ENCODE results near the gene ACAP3. TPM values are rescaled to one million over a fixed set of nuclear protein-coding genes. Genes with fewer than 3 reads are reported as not detected.

ACAP3 gene
- total RNA-seq, 1 experiment from 2014 or later: 67.6 TPM

DNA sequence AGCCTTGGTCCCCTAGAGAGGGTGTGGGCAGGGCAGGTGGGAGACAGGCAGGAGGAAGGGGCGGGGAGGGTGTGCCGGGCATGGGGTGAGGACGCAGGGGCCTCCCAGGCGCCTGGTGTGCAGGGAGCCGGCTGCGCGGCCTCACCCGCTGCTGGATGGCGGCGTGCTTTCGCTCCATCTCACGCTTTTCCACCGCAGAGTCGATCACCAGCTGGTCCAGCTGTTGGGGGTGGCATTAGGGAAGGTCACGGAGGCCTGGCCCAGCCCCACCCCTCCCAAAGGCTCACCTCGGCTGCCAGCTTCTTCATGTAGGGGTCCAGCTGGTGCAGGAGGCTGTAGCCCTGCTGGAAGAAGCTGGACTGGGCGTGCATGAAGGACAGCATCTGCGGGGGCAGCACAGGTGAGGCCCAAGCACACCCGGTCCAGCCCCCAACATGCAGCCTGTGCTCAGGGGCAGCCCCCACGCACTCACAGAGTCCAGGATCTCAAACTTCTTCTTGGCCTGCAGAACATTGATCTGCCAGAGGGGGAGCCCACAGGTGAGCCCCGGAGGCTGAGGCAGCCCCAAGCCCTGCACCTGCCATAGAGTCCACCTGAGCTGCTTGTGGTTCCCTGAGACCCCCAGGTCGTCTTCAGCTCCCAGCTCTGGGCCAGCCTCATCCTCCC, 7.9 kb downstream of the ACAP3 start:
- CTCF ChIA-PET: no interaction called here
- DNase-seq (ENCODE audit: low spot score): no peak

GRCh38 chr1:1298861-1299685, 8.7 kb downstream of the ACAP3 start:
- Histone ChIP-seq H3K4me3 (ENCODE audit: low read depth, low read length, poor library complexity, severe bottlenecking) (no peak overlapping the region), H3K4me1 (ENCODE audit: insufficient read depth, low read length, poor library complexity, severe bottlenecking) (peaks cover 3% of the 10 kb centered on the region), H3K9me3 (ENCODE audit: low read depth, low read length, poor library complexity, severe bottlenecking) (no peaks in the 10 kb centered on the region), H3K27me3 (replicated peaks; ENCODE audit: insufficient read depth, low read depth, low read length, poor library complexity) (no peaks in the 10 kb centered on the region), H3K36me3 (ENCODE audit: insufficient read depth, low read length, poor library complexity, severe bottlenecking) (peaks cover 2% of the 10 kb centered on the region), H3K27ac (ENCODE audit: low read depth, low read length, poor library complexity, severe bottlenecking) (no peak overlapping the region)
- intact Hi-C loops (cut with micrococcal nuclease; ENCODE audit: unreplicated experiment): no loop called here
- ChIA-PET POLR2A (ENCODE audit: low non-redundant PET) (no interaction called here), CTCF (no interaction called here)
- TF ChIP-seq CTCF (conservative IDR thresholded peaks at IDR 0.05; ENCODE audit: low read depth, low read length) (no peak), EZH2 (IDR thresholded peaks at IDR 0.05; ENCODE audit: borderline replicate concordance, low read depth, low read length, poor library complexity, severe bottlenecking) (no peak)
- no peak for DNase-seq (ENCODE audit: low spot score)
- no TSS peak for BruUV-seq (replicated peaks)

More for the DNA sequence above, 7.9 kb downstream of the ACAP3 start:
- POLR2A ChIA-PET (ENCODE audit: low non-redundant PET): no interaction called here
- no peak overlapping the region for H3K27ac ChIP-seq (ENCODE audit: low read depth, low read length, poor library complexity, severe bottlenecking)
- TF ChIP-seq CTCF (conservative IDR thresholded peaks at IDR 0.05; ENCODE audit: low read depth, low read length): peak; percentile 48
- no peak for TF ChIP-seq EZH2 (IDR thresholded peaks at IDR 0.05; ENCODE audit: borderline replicate concordance, low read depth, low read length, poor library complexity, severe bottlenecking)
- no peaks in the 10 kb centered on the region for H3K27me3 ChIP-seq (replicated peaks; ENCODE audit: insufficient read depth, low read depth, low read length, poor library complexity)
- BruUV-seq (replicated peaks): no TSS peak
- intact Hi-C loops (cut with micrococcal nuclease; ENCODE audit: unreplicated experiment): loop anchor here (10.0 kb wide), 1 partner anchor 275 kb away; the partner anchor contains the start of gene AGRN
- peaks cover 11% of the 10 kb centered on the region for H3K4me1 ChIP-seq (ENCODE audit: insufficient read depth, low read length, poor library complexity, severe bottlenecking)
- H3K9me3 ChIP-seq (ENCODE audit: low read depth, low read length, poor library complexity, severe bottlenecking): no peaks in the 10 kb centered on the region
- H3K36me3 ChIP-seq (ENCODE audit: insufficient read depth, low read length, poor library complexity, severe bottlenecking): no peaks in the 10 kb centered on the region
- no peak overlapping the region for H3K4me3 ChIP-seq (ENCODE audit: low read depth, low read length, poor library complexity, severe bottlenecking)

DNA sequence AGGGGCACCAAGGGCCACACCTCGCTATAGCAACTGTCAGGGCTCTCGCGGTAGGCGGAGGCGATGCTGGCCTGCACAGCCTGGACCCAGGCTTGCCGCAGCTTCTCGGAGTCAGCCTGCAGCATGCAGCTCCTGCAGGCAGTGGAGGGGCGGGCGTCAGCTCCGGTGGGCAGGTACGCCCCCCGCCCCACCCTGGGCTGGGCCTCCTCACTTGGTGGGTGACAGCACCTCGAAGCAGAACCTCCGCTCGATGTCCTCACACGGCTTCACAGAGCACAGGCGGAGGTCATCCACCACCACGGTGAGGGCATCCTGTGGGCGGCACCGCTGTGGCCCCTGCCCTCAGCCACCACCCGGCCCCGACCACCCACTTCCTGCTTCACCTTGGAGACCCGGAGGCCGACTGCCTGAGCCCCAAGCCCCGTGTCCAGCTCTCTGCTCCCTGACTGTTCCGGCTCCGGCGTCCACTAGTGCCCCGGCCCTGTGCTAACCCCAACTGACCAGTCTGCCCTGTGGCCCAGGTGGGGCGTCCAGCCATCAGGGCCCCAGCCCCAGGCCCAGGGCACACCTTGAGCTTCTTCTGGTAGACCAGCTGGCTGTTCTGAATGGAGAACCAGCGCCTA, 9.8 kb downstream of the ACAP3 start:
- no peaks in the 10 kb centered on the region for H3K9me3 ChIP-seq (ENCODE audit: low read depth, low read length, poor library complexity, severe bottlenecking)
- no peak for TF ChIP-seq CTCF (conservative IDR thresholded peaks at IDR 0.05; ENCODE audit: low read depth, low read length)
- no peak for TF ChIP-seq EZH2 (IDR thresholded peaks at IDR 0.05; ENCODE audit: borderline replicate concordance, low read depth, low read length, poor library complexity, severe bottlenecking)
- POLR2A ChIA-PET (ENCODE audit: low non-redundant PET): no interaction called here
- H3K4me3 ChIP-seq (ENCODE audit: low read depth, low read length, poor library complexity, severe bottlenecking): no peak overlapping the region
- DNase-seq (ENCODE audit: low spot score): no peak
- no peaks in the 10 kb centered on the region for H3K4me1 ChIP-seq (ENCODE audit: insufficient read depth, low read length, poor library complexity, severe bottlenecking)
- no peak overlapping the region for H3K27ac ChIP-seq (ENCODE audit: low read depth, low read length, poor library complexity, severe bottlenecking)
- no TSS peak for BruUV-seq (replicated peaks)
- CTCF ChIA-PET: no interaction called here
- no peaks in the 10 kb centered on the region for H3K27me3 ChIP-seq (replicated peaks; ENCODE audit: insufficient read depth, low read depth, low read length, poor library complexity)
- H3K36me3 ChIP-seq (ENCODE audit: insufficient read depth, low read length, poor library complexity, severe bottlenecking): peaks cover 3% of the 10 kb centered on the region
- intact Hi-C loops (cut with micrococcal nuclease; ENCODE audit: unreplicated experiment): no loop called here
